Body of pancreas (tissue), 4 donors: ENCODE measurements around the gene CHD6. TPM values are rescaled to one million over a fixed set of nuclear protein-coding genes. Genes with fewer than 3 reads are reported as not detected.

ENCODE experiments used
- ATAC-seq: fragments of 150-250 bp; one replicate; pipeline ENCODE4 v1.9.1; 2016
- DNase-seq, 4 donors: peaks; one replicate each; pipeline ENCODE4 v3.0.0-alpha.2; 2019
- H3K27ac ChIP-seq, 4 donors: fragments of 200-600 bp; sonication (generic); 1 replicate in 3 of 4; 2 replicates in 1 of 4; pipeline versions ENCODE4 v1.5.1 to v1.6.1; 2016 to 2019; ENCODE audit warnings: mild to moderate bottlenecking in 1 of 4, mixed read lengths in 1 of 4, moderate library complexity in 1 of 4
- H3K27me3 ChIP-seq, 2 donors: fragments of 200-600 bp; sonication (generic); one replicate each; pipeline ENCODE4 v1.6.0; 2016; ENCODE audit warnings: mild to moderate bottlenecking in 1 of 2
- H3K36me3 ChIP-seq, 2 donors: fragments of 200-600 bp; sonication (generic); replicated peaks in 1 of 2; 2 replicates each; pipeline ENCODE4 v1.5.1; 2016; ENCODE audit warnings: low read depth in 2 of 2; ENCODE audit not compliant: insufficient read depth in 1 of 2
- H3K4me1 ChIP-seq: fragments of 200-600 bp; sonication (generic); one replicate; pipeline ENCODE4 v1.6.0; 2016
- H3K4me3 ChIP-seq, 2 donors: fragments of 200-600 bp; sonication (generic); 1 replicate in 1 of 2; 2 replicates in 1 of 2; pipeline ENCODE4 v1.5.1; 2016 to 2019
- H3K9me3 ChIP-seq, 3 donors: fragments of 200-600 bp; sonication (generic); 1 replicate in 2 of 3; 2 replicates in 1 of 3; pipeline ENCODE4 v1.5.1; 2016
- POLR2A ChIP-seq, 3 donors: fragments of 450-650 bp; IDR thresholded peaks; one replicate each; pipeline ENCODE4 v1.6.1; 2016; ENCODE audit warnings: antibody characterized with exemption in 3 of 3, mild to moderate bottlenecking in 2 of 3
- WGBS, 2 donors: methylation state at CpG; one replicate each; pipeline ENCODE4 v1.1.5; 2017; 5-methylcytosine and 5-hydroxymethylcytosine counted together
- intact Hi-C: fragments of 100-400 bp; cut with DNase I; formaldehyde crosslinking; loops from one replicate; pipeline ENCODE4 v1.15.1; 2023
- total RNA-seq, 2 donors: library from RNA; depleted of rRNA; stranded (reverse); fragments of >200 nt; gene quantifications; one replicate each; pipeline ENCODE4 v1.1.0, GENCODE V29; 2016
- TF ChIP-seq, protein P1 (sequence below), 7 experiments: fragments of 450-650 bp in 4 of 7; fragments of 200-600 bp in 3 of 7; sonication (generic) in 3 of 7; IDR thresholded peaks; one replicate each; pipeline ENCODE4 v1.5.1; 2016 to 2019; ENCODE audit warnings: antibody characterized with exemption in 7 of 7

CHD6 gene
- total RNA-seq, 2 donors from 2014 or later: 21.8 to 43.5 TPM

DNA sequence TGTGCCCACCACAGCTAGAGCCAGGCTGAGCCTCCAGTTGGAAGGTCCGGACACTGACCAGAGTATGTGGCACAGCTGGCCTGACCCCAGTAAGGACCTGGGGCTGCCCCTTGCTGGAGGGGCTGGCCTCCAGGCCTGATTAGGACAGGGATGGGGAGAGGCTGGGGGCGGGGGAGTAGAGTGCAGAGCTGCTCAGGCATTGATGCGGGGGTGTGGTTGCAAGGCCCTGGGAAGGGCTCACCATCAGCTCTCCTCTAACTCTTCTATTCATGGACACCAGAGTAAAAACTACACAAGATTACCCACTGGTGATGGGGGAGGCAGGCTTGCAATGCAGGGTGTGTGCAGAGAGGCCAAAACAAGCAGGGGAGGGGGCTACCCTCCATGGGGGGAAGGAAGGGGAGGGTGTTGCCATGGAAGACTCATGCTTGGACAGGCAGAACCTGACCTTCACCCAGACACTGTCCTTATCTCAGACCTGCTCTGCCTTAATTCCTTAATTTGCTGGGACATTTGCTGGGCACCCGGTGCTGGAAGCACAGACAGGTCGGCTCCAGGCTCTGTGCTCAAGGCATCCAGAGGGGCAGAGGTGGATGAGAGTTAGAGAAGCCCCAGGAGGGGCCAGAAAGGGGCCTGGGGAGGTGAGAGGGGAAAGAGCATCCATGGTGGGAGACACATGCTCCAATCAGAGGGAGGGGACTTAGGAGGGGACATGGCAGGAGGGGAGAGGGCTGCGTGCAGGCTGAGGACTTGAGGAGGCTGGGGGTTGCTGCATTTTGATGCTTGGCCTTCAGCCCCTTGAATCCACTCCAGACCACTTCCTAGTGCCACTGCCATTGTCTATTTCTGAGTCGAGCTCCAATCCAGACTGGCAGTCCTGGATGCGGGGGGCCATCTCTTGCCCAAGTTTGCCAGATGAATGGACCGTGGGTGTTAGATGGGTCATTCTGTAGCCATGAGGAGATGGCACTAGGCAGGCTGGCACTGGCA, 244.0 kb downstream of the CHD6 start:
- intact Hi-C loops: no loop called here
- ATAC-seq (no peak), DNase-seq (no peak)
- TF ChIP-seq POLR2A (IDR thresholded peaks at IDR 0.05): no peak
- TF ChIP-seq, protein P1, sequence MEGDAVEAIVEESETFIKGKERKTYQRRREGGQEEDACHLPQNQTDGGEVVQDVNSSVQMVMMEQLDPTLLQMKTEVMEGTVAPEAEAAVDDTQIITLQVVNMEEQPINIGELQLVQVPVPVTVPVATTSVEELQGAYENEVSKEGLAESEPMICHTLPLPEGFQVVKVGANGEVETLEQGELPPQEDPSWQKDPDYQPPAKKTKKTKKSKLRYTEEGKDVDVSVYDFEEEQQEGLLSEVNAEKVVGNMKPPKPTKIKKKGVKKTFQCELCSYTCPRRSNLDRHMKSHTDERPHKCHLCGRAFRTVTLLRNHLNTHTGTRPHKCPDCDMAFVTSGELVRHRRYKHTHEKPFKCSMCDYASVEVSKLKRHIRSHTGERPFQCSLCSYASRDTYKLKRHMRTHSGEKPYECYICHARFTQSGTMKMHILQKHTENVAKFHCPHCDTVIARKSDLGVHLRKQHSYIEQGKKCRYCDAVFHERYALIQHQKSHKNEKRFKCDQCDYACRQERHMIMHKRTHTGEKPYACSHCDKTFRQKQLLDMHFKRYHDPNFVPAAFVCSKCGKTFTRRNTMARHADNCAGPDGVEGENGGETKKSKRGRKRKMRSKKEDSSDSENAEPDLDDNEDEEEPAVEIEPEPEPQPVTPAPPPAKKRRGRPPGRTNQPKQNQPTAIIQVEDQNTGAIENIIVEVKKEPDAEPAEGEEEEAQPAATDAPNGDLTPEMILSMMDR (IDR thresholded peaks at IDR 0.05): no peak
- no peaks in the 10 kb centered on the region for H3K36me3 ChIP-seq
- no peaks in the 10 kb centered on the region for H3K4me1 ChIP-seq
- 74 to 75% methylated on average over 7 to 9 of the region's 9 CpGs for WGBS, 2 donors
- no peaks in the 10 kb centered on the region for H3K27me3 ChIP-seq
- no peaks in the 10 kb centered on the region for H3K9me3 ChIP-seq
- H3K27ac ChIP-seq: no peak overlapping the region
- no peak overlapping the region for H3K4me3 ChIP-seq

DNA sequence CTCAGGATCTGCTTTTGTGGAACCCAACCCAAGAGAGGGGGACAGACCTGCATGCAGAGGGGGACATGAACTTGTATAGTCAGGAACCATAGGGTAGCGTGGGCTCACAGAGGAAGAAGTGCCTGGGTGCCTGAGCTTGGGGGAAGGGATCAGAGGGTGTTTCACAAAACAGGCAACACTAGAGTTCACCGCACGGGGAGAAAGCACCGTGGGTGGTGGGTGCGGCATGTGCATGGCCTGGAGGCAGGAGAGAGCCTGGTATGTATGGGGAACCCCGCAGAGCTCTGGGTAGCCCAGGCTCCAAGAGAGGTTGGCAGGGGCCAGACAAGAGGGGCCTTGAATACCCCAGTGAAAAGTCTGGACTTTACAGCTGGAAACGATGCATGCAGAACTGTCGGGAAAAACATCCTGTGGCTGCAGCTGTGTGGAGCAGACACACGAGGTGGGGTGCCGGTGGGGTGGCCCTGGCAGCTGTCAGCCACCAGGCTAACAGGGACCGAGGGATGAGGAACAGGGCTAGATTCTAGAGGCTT, 244.9 kb downstream of the CHD6 start:
- Histone ChIP-seq H3K4me1 (no peaks in the 10 kb centered on the region), H3K27ac (no peak overlapping the region), H3K9me3 (no peaks in the 10 kb centered on the region), H3K27me3 (no peaks in the 10 kb centered on the region), H3K36me3 (no peaks in the 10 kb centered on the region), H3K4me3 (no peak overlapping the region)
- intact Hi-C loops: no loop called here
- TF ChIP-seq, protein P1 (IDR thresholded peaks at IDR 0.05): no peak
- TF ChIP-seq POLR2A (IDR thresholded peaks at IDR 0.05): no peak
- DNase-seq (no peak), ATAC-seq (no peak)
- WGBS, 2 donors: 57 to 70% methylated on average over 8 to 11 of the region's 11 CpGs

DNA sequence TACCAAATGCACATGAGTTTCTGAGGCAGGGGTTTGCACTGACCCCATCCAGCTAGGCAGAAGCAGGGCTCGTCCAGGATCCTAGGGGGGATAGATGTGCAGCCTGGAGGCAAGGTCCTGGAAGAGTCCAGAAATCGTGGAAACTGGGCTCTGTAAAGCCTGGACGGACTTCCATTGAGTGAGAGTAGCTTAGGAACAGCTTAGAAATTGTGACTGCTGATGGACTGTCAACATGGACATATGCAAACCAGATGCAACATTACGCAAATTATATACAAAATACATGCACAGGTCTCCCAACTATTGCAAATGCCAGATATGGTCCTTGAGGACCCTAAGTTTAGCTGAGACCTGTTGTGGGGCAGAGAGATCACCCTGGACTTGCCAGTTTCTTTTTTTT, 246.8 kb downstream of the CHD6 start:
- TF ChIP-seq, protein P1 (IDR thresholded peaks at IDR 0.05): no peak
- no peak for TF ChIP-seq POLR2A (IDR thresholded peaks at IDR 0.05)
- intact Hi-C loops: no loop called here
- Histone ChIP-seq H3K27ac (no peak overlapping the region), H3K36me3 (no peaks in the 10 kb centered on the region), H3K4me1 (peaks cover 3% of the 10 kb centered on the region), H3K27me3 (peaks cover 0 to 9% of the 10 kb centered on the region in 2 donors), H3K4me3 (no peak overlapping the region), H3K9me3 (no peaks in the 10 kb centered on the region)
- DNase-seq (no peak), ATAC-seq (no peak)
- 72 to 74% methylated on average over 4 of the region's 4 CpGs for WGBS, 2 donors

DNA sequence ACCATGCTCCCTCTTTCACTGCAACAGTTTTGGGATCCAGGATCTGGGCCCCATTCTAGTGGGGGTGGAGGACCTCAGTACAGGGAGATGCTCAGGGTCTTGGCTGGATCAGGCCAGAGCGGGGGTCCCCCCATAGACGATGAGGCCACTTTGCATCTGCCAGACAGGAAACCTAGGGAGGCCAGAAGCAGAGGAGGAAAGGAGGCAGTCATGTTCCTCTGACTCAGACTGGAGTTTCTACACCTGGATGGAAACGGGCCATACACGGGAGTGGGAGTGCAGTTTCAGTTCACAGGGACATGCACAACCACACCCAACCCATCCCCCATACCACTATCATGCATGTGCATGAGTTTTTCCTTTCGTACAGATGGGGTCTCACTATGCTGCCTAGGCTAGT, 248.0 kb downstream of the CHD6 start:
- H3K36me3 ChIP-seq: no peaks in the 10 kb centered on the region
- WGBS, 2 donors: 80% methylated on average over 5 of the region's 5 CpGs
- no peak overlapping the region for H3K4me3 ChIP-seq
- H3K27ac ChIP-seq: no peak overlapping the region
- intact Hi-C loops: no loop called here
- TF ChIP-seq POLR2A (IDR thresholded peaks at IDR 0.05): no peak
- TF ChIP-seq, protein P1 (IDR thresholded peaks at IDR 0.05): no peak
- ATAC-seq (no peak), DNase-seq (no peak)
- H3K27me3 ChIP-seq: peaks cover 0 to 20% of the 10 kb centered on the region in 2 donors
- peaks cover 9% of the 10 kb centered on the region for H3K4me1 ChIP-seq
- no peaks in the 10 kb centered on the region for H3K9me3 ChIP-seq
